HG02970 (cell line): ENCODE measurements around the gene KIR3DL3.
"Not testable (repeated sequence)": the region's sequence is repeated elsewhere in the genome, so short reads cannot be mapped to it uniquely, and the experiment has no call there.

Experiments used
- ATAC-seq: cut with Tn5 transposase; IDR thresholded peaks from one replicate; pipeline ENCODE4 v1.9.1; 2021; ENCODE audit warnings: mild to moderate bottlenecking, moderate library complexity, moderate number of reproducible peaks; ENCODE audit not compliant: unreplicated experiment, low FRiP score

Gene KIR3DL3

DNA sequence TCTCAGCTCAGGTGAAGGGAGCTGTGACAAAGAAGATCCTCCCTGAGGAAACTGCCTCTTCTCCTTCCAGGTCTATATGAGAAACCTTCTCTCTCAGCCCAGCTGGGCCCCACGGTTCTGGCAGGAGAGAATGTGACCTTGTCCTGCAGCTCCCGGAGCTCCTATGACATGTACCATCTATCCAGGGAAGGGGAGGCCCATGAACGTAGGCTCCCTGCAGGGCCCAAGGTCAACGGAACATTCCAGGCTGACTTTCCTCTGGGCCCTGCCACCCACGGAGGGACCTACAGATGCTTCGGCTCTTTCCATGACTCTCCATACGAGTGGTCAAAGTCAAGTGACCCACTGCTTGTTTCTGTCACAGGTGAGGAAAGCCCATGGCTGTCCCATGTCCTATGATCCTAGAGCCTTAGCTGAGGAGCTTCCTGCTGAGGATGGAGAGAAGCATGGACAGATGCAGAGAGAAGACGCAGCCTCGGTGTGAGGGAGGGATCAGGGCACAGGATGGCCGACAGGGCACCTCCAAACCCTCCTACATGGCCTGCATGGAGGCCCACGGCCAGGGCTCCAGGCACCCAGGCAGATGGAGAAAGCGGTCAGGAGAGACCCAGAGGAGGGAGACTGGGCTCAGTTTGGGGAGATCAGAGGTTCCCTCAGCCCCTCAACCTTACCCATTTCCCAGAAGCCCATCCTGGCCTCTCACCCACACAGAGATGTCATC, 51.0 kb downstream of the KIR3DL3 start:
- ATAC-seq, result not testable (repeated sequence)

DNA sequence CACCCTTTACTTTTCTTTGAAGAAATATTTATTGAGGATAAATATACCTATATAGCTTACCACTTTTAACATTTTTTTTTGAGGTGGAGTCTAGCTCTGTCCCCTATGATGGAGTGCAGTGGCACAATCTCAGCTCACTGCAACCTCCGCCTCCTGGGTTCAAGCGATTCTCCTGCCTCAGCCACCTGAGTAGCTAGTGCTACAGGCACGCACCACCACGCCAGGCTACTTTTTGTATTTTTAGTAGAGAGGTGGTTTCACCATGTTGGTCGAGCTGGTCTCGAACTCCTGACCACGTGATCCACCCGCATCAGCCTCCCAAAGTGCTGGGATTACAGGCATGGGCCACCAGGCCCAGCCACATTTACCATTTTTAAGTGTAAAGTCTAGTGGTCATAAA, 51.6 kb downstream of the KIR3DL3 start:
- ATAC-seq, result not testable (repeated sequence)

DNA sequence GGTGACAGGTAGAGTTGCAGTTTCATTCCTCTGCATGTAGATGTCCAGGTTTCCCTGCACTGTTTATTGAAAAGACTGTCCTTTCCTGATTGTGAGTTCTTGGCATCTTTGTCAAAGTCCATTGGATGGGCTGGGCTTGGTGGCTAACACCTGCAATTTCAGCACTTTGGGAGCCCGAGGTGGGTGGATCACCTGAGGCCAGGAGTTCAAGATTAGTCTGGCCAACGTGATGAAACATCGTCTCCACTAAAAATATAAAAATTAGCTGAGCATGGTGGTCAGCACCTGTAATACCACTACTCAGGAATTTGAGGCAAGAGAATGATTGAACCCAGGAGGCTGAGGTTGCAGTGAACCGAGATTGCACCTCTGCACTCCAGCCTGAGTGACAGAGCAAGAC, 53.6 kb downstream of the KIR3DL3 start:
- ATAC-seq, result not testable (repeated sequence)

DNA sequence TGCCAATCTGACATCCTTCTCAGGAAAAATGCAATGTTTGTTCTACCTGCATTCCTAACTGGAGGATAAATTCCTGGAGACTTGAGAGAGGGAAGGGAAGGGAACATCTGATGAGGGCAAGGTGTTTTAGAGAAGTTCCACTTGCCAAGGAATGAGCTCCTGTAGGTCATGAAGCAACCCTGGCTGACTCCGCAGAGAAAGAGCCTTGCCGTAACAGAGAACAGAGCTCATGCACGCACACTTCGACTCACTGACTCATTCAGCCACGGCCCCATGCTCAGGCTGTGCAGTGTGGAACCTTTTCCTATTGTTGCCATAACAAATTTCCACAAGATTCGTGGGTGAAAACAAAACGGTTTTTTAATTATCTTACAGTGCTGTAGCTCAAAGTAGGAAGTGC, 54.7 kb downstream of the KIR3DL3 start:
- not testable (repeated sequence) for ATAC-seq

DNA sequence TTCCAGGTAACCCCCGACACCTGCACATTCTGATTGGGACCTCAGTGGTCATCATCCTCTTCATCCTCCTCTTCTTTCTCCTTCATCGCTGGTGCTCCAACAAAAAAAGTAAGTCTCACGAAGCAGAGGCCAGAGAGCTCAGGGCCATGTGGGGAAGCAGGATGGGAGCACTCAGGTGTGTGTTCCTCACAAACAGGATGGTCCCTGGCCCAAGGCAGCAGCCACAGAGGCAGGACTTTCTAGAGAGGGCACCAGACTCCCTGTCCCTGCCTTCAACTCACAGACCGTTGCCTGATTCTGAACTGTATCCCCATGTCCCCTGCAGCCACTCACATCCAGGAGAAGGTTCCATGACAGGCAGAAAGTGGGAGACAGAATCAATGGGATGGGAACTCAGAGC, 58.7 kb downstream of the KIR3DL3 start:
- ATAC-seq, result not testable (repeated sequence)
